IMR-90 (cell line): ENCODE data around the gene LMOD1.

Source experiments
- BHLHE40 ChIP-seq: fragments of 150-350 bp; IDR thresholded peaks from 2 replicates; pipeline ENCODE4 v1.6.1; 2016; ENCODE audit warnings: mild to moderate bottlenecking, low read depth, low read length
- FOS ChIP-seq: fragments of 150-350 bp; IDR thresholded peaks from 2 replicates; pipeline ENCODE4 v1.6.1; 2016; ENCODE audit warnings: low read depth, low read length
- MXI1 ChIP-seq: IDR thresholded peaks from 2 replicates; pipeline ENCODE4 v1.6.1; 2012; ENCODE audit warnings: low read depth, mild to moderate bottlenecking, low read length, moderate library complexity, borderline replicate concordance
- POLR2A ChIP-seq: IDR thresholded peaks from 2 replicates; pipeline ENCODE4 v1.6.1; 2012; ENCODE audit warnings: mild to moderate bottlenecking, low read depth, low read length
- RAD21 ChIP-seq: IDR thresholded peaks from 2 replicates; pipeline ENCODE4 v1.6.1; 2012; ENCODE audit warnings: low read length, improper control_type of control experiment
- RFX5 ChIP-seq: IDR thresholded peaks from 2 replicates; pipeline ENCODE4 v1.8.0; 2012; ENCODE audit warnings: low read depth, mild to moderate bottlenecking, low read length, moderate library complexity
- SMC3 ChIP-seq: fragments of 150-350 bp; IDR thresholded peaks from 2 replicates; pipeline ENCODE4 v1.6.1; 2016; ENCODE audit warnings: low read depth, mild to moderate bottlenecking, antibody characterized with exemption, low read length, moderate library complexity
- TF ChIP-seq, protein P1 (sequence below): fragments of 150-350 bp; IDR thresholded peaks from 2 replicates; pipeline ENCODE4 v1.6.1; 2016; ENCODE audit warnings: low read depth, mild to moderate bottlenecking, low read length, moderate library complexity, borderline replicate concordance
- TF ChIP-seq, protein P2 (sequence below): fragments of 150-350 bp; IDR thresholded peaks from 2 replicates; pipeline ENCODE4 v1.6.1; 2017; ENCODE audit warnings: mild to moderate bottlenecking, antibody characterized with exemption, low read length, low read depth
- TF ChIP-seq, protein P3 (sequence below): conservative IDR thresholded peaks from 2 replicates; pipeline ENCODE4 v1.5.1; 2012; ENCODE audit warnings: mild to moderate bottlenecking, low read depth, low read length, improper control_type of control experiment

DNA sequence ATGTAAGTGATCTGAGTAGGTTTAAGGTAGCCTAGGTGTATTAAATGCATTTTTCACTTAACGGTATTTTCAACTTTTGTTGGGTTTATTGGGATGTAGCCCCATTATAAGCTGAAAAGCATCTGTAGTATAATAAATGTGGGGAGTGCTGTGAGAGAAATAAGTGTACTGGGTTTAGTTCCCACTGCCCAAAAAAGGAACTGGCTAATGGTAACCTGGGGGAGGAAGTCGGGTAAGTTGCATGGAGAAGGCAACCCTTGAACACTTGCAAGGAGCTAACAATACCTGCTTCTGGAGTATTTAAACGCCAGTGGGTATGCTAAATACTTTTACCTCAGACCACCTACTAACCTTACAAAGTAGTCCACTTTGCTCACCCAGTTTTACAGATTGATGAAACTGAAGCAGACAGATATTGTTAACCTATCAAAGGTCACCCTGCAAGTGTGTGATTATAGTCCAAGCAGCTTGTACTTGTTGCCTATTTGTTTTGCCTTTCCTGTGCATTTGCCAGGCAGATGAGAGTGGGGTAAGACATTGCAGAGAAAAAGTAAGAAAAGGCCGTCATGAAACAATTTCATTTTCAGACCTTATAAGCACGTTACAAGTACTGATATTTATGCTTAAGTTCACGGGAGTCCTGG, 65.3 kb downstream of the LMOD1 start:
- TF ChIP-seq, protein P1, sequence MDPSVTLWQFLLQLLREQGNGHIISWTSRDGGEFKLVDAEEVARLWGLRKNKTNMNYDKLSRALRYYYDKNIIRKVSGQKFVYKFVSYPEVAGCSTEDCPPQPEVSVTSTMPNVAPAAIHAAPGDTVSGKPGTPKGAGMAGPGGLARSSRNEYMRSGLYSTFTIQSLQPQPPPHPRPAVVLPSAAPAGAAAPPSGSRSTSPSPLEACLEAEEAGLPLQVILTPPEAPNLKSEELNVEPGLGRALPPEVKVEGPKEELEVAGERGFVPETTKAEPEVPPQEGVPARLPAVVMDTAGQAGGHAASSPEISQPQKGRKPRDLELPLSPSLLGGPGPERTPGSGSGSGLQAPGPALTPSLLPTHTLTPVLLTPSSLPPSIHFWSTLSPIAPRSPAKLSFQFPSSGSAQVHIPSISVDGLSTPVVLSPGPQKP: no peak
- TF ChIP-seq, protein P2, sequence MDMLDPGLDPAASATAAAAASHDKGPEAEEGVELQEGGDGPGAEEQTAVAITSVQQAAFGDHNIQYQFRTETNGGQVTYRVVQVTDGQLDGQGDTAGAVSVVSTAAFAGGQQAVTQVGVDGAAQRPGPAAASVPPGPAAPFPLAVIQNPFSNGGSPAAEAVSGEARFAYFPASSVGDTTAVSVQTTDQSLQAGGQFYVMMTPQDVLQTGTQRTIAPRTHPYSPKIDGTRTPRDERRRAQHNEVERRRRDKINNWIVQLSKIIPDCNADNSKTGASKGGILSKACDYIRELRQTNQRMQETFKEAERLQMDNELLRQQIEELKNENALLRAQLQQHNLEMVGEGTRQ: no peak
- TF ChIP-seq SMC3 (no peak), POLR2A (no peak), FOS (no peak), RAD21 (no peak), RFX5 (no peak), BHLHE40 (no peak), MXI1 (no peak)
- TF ChIP-seq, protein P3, sequence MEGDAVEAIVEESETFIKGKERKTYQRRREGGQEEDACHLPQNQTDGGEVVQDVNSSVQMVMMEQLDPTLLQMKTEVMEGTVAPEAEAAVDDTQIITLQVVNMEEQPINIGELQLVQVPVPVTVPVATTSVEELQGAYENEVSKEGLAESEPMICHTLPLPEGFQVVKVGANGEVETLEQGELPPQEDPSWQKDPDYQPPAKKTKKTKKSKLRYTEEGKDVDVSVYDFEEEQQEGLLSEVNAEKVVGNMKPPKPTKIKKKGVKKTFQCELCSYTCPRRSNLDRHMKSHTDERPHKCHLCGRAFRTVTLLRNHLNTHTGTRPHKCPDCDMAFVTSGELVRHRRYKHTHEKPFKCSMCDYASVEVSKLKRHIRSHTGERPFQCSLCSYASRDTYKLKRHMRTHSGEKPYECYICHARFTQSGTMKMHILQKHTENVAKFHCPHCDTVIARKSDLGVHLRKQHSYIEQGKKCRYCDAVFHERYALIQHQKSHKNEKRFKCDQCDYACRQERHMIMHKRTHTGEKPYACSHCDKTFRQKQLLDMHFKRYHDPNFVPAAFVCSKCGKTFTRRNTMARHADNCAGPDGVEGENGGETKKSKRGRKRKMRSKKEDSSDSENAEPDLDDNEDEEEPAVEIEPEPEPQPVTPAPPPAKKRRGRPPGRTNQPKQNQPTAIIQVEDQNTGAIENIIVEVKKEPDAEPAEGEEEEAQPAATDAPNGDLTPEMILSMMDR: no peak
